IMR-90 (cell line): Measurements from ENCODE around the gene SCN8A. TPM values are rescaled to one million over a fixed set of nuclear protein-coding genes. Genes with fewer than 3 reads are reported as not detected.

Experiments used
- ATAC-seq: fragments of 200-7000 bp; cut with Tn5 transposase; 2 replicates; pipeline ENCODE4 v1.9.1; 2020; ENCODE audit warnings: low read depth, mild to moderate bottlenecking, moderate library complexity
- BruUV-seq: library from RNA; stranded (reverse); fragments of 400-500 nt; replicated peaks from 2 replicates; lab custom pipeline; 2021; lab: Mats Ljungman, UMichigan
- CTCF ChIA-PET: fragments of 300-600 bp; formaldehyde crosslinking; extraction: SDS; loops from one replicate; lab custom pipeline; 2021; ENCODE audit warnings: antibody characterized with exemption; lab: Yijun Ruan, JAX
- POLR2A ChIA-PET: fragments of 300-600 bp; sonication (Branson Sonifier 250); formaldehyde crosslinking; loops from one replicate; lab custom pipeline; 2022; ENCODE audit warnings: antibody characterized with exemption; ENCODE audit not compliant: unreplicated experiment; lab: Charles Lee
- DNase-seq: peaks from one replicate; pipeline ENCODE4 v3.0.0; 2013
- H2AFZ ChIP-seq: replicated peaks from 2 replicates; pipeline ENCODE3; 2013; ENCODE audit warnings: low read length, mild to moderate bottlenecking; ENCODE audit not compliant: poor library complexity
- H2AK5ac ChIP-seq: 2 replicates; pipeline ENCODE4 v1.6.1; 2013; ENCODE audit warnings: low read depth, low read length, inconsistent platforms
- H2AK9ac ChIP-seq: replicated peaks from 2 replicates; pipeline ENCODE3; 2013; ENCODE audit warnings: mild to moderate bottlenecking, low read depth, low read length, moderate library complexity; ENCODE audit not compliant: poor library complexity
- H2BK120ac ChIP-seq: 2 replicates; pipeline ENCODE4 v1.6.1; 2013; ENCODE audit warnings: low read depth, low read length, inconsistent platforms
- H2BK15ac ChIP-seq: 3 replicates; pipeline ENCODE4 v1.6.1; 2013; ENCODE audit warnings: low read depth, low read length, inconsistent platforms
- H2BK20ac ChIP-seq: 2 replicates; pipeline ENCODE4 v1.6.1; 2013; ENCODE audit warnings: low read depth, mild to moderate bottlenecking, inconsistent platforms, low read length, moderate library complexity
- H2BK5ac ChIP-seq: 2 replicates; pipeline ENCODE4 v1.6.1; 2013; ENCODE audit warnings: mild to moderate bottlenecking, low read depth, low read length, inconsistent platforms; ENCODE audit not compliant: poor library complexity, severe bottlenecking
- H3K14ac ChIP-seq: replicated peaks from 2 replicates; pipeline ENCODE4 v1.6.1; 2013; ENCODE audit warnings: low read depth, low read length, inconsistent platforms
- H3K18ac ChIP-seq: 2 replicates; pipeline ENCODE4 v1.6.1; 2013; ENCODE audit warnings: low read depth, low read length, control low read depth
- H3K23ac ChIP-seq: 2 replicates; pipeline ENCODE4 v1.6.1; 2013; ENCODE audit warnings: low read depth, low read length, inconsistent platforms
- H3K27ac ChIP-seq: 2 replicates; pipeline ENCODE4 v1.5.1; 2013; ENCODE audit warnings: mild to moderate bottlenecking, control low read depth, low read length; ENCODE audit not compliant: insufficient read depth
- H3K27me3 ChIP-seq: 2 replicates; pipeline ENCODE4 v1.6.1; 2013; ENCODE audit warnings: low read length; ENCODE audit not compliant: control insufficient read depth, insufficient read depth
- H3K36me3 ChIP-seq: 2 replicates; pipeline ENCODE4 v1.6.1; 2013; ENCODE audit warnings: low read length, mixed read lengths; ENCODE audit not compliant: control insufficient read depth, insufficient read depth
- H3K4ac ChIP-seq: 2 replicates; pipeline ENCODE4 v1.6.1; 2013; ENCODE audit warnings: low read depth, low read length, inconsistent platforms
- H3K4me1 ChIP-seq: 2 replicates; pipeline ENCODE4 v1.6.1; 2013; ENCODE audit warnings: low read length, mixed read lengths; ENCODE audit not compliant: control insufficient read depth, insufficient read depth
- H3K4me2 ChIP-seq: 2 replicates; pipeline ENCODE4 v1.6.1; 2013; ENCODE audit warnings: low read depth, mild to moderate bottlenecking, control low read depth, low read length, moderate library complexity
- H3K4me3 ChIP-seq: 2 replicates; pipeline ENCODE4 v1.5.1; 2013; ENCODE audit warnings: low read depth, mild to moderate bottlenecking, control low read depth, low read length, moderate library complexity; ENCODE audit not compliant: insufficient read depth
- H3K56ac ChIP-seq: 2 replicates; pipeline ENCODE4 v1.6.1; 2013; ENCODE audit warnings: low read length, inconsistent platforms; ENCODE audit not compliant: insufficient read depth; ENCODE audit errors: extremely low read depth
- H3K79me1 ChIP-seq, 2 experiments: 2 replicates each; pipeline ENCODE4 v1.6.1; 2013; ENCODE audit warnings: low read length in 2 of 2, inconsistent platforms in 1 of 2, low read depth in 1 of 2
- H3K9ac ChIP-seq: 2 replicates; pipeline ENCODE4 v1.6.1; 2013; ENCODE audit warnings: low read depth, low read length, control low read depth
- H3K9me1 ChIP-seq: 2 replicates; pipeline ENCODE4 v1.6.1; 2013; ENCODE audit warnings: low read length, inconsistent platforms; ENCODE audit not compliant: insufficient read depth
- H3K9me3 ChIP-seq: 2 replicates; pipeline ENCODE4 v1.6.1; 2013; ENCODE audit warnings: low read length; ENCODE audit not compliant: control insufficient read depth, insufficient read depth
- H4K20me1 ChIP-seq: 2 replicates; pipeline ENCODE4 v1.6.1; 2013; ENCODE audit warnings: low read length, inconsistent platforms; ENCODE audit not compliant: insufficient read depth
- H4K5ac ChIP-seq: 2 replicates; pipeline ENCODE4 v1.6.1; 2013; ENCODE audit warnings: mild to moderate bottlenecking, low read depth, low read length, control low read depth
- H4K8ac ChIP-seq, 2 experiments: 2 replicates each; pipeline ENCODE4 v1.6.1; 2013; ENCODE audit warnings: low read depth in 2 of 2, low read length in 2 of 2, control low read depth in 1 of 2, inconsistent platforms in 1 of 2
- H4K91ac ChIP-seq: 2 replicates; pipeline ENCODE4 v1.6.1; 2013; ENCODE audit warnings: low read depth, low read length, inconsistent platforms; ENCODE audit not compliant: insufficient read depth
- BHLHE40 ChIP-seq: fragments of 150-350 bp; IDR thresholded peaks from 2 replicates; pipeline ENCODE4 v1.6.1; 2016; ENCODE audit warnings: mild to moderate bottlenecking, low read depth, low read length
- CEBPB ChIP-seq: IDR thresholded peaks from 2 replicates; pipeline ENCODE4 v1.6.1; 2012; ENCODE audit warnings: low read depth, low read length, improper control_type of control experiment
- RAD21 ChIP-seq: IDR thresholded peaks from 2 replicates; pipeline ENCODE4 v1.6.1; 2012; ENCODE audit warnings: low read length, improper control_type of control experiment
- WGBS, 2 experiments: methylation state at CpG; one replicate each; pipeline versions ENCODE4 v1.1.5 to v1.1.7; 2013; ENCODE audit warnings: missing lambda C conversion rate in 2 of 2; ENCODE audit not compliant: insufficient read length in 1 of 2; ENCODE audit errors: extremely low coverage in 2 of 2; 5-methylcytosine and 5-hydroxymethylcytosine counted together
- dilution Hi-C: fragments of 300-500 bp; cut with HindIII; formaldehyde crosslinking; loops from one replicate; pipeline ENCODE4 v1.14.3; 2018; ENCODE audit warnings: low sequenced_read_pairs; ENCODE audit not compliant: unreplicated experiment
- in situ Hi-C: fragments of 300-500 bp; cut with MboI; formaldehyde crosslinking; loops from 3 replicates; pipeline ENCODE4 v1.14.3; 2019; ENCODE audit warnings: low sequenced_read_pairs, inconsistent platforms, mixed read lengths
- intact Hi-C: fragments of 100-400 bp; cut with micrococcal nuclease; formaldehyde crosslinking; loops from 2 replicates; pipeline ENCODE4 v1.10.0; 2022
- polyA plus RNA-seq, 3 experiments: library from polyadenylated mRNA; depleted of rRNA; stranded (reverse); fragments of >200 nt; gene quantifications; 2 replicates each; pipeline ENCODE4 v1.2.3, GENCODE V29; 2012; ENCODE audit warnings: low replicate concordance in 1 of 3
- total RNA-seq: library from RNA; depleted of rRNA; stranded (reverse); fragments of >200 nt; gene quantifications from 2 replicates; pipeline ENCODE4 v1.2.3, GENCODE V29; 2012
- TF ChIP-seq, protein P1 (sequence below): fragments of 150-350 bp; IDR thresholded peaks from 2 replicates; pipeline ENCODE4 v1.6.1; 2017; ENCODE audit warnings: mild to moderate bottlenecking, antibody characterized with exemption, low read length, low read depth

SCN8A gene
- total and polyA plus RNA-seq, 2 of the 4 experiments (the other 2 are of a cell fraction), result 6.9 to 19.7 TPM

- H3K9me3 ChIP-seq, result peaks cover 1% of the 10 kb centered on the region; the same call in 1 of the 2 replicates
- H3K4me2 ChIP-seq, result no peak overlapping the region
- no peak overlapping the region for H2BK20ac ChIP-seq
- no TSS peak for BruUV-seq
- no peak overlapping the region for H2AK5ac ChIP-seq
- H3K4me1 ChIP-seq, result no peaks in the 10 kb centered on the region; the same call in 1 of the 2 replicates
- H3K9ac ChIP-seq, result no peak overlapping the region
- no peak overlapping the region for H3K23ac ChIP-seq
- H3K36me3 ChIP-seq, result no peaks in the 10 kb centered on the region
- no peak for ATAC-seq
- DNase-seq, result peak; percentile 68
- H4K5ac ChIP-seq, result no peak overlapping the region
- H3K27me3 ChIP-seq, result no peaks in the 10 kb centered on the region
- peaks cover 3% of the 10 kb centered on the region; the same call in 1 of the 2 replicates for H3K9me1 ChIP-seq
- H4K20me1 ChIP-seq, result peaks cover 15% of the 10 kb centered on the region; the same call in 1 of the 2 replicates
- H3K18ac ChIP-seq, result no peak overlapping the region
- H3K56ac ChIP-seq, result no peak overlapping the region
- ChIA-PET POLR2A (no interaction called here), CTCF (interaction anchor here (0.7 kb wide), 1 partner anchor 354 kb away, joined by 3 read pairs; no protein-coding TSS in a partner anchor)
- no peak overlapping the region for H2BK5ac ChIP-seq
- H2BK15ac ChIP-seq, result no peak overlapping the region
- no peak overlapping the region for H2AFZ ChIP-seq
- intact Hi-C loops (no loop called here), in situ Hi-C loops (no loop called here), dilution Hi-C loops (no loop called here)
- H3K4me3 ChIP-seq, result no peak overlapping the region
- H3K79me1 ChIP-seq, result peaks cover 11 to 40% of the 10 kb centered on the region in 2 experiments; a peak in 3 of 4 replicates
- H2BK120ac ChIP-seq, result no peak overlapping the region
- no peak overlapping the region for H3K14ac ChIP-seq
- H4K8ac ChIP-seq, result no peak overlapping the region
- H4K91ac ChIP-seq, result no peak overlapping the region
- H3K27ac ChIP-seq, result no peak overlapping the region
- no CpG with 5 or more reads among the region's 5 CpGs for WGBS, 2 experiments
- H3K4ac ChIP-seq, result no peak overlapping the region
- H2AK9ac ChIP-seq, result no peak overlapping the region
- TF ChIP-seq CEBPB (0 out of 2 replicates have a peak, but pooled peaks have one; percentile 7), RAD21 (no peak), BHLHE40 (no peak)
- TF ChIP-seq, protein P1, sequence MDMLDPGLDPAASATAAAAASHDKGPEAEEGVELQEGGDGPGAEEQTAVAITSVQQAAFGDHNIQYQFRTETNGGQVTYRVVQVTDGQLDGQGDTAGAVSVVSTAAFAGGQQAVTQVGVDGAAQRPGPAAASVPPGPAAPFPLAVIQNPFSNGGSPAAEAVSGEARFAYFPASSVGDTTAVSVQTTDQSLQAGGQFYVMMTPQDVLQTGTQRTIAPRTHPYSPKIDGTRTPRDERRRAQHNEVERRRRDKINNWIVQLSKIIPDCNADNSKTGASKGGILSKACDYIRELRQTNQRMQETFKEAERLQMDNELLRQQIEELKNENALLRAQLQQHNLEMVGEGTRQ, result no peak
Observed at GRCh38 chr12:51639361-51639760, 48.3 kb downstream of the SCN8A start.
